GM18511 (cell line): ENCODE measurements around the gene PDE4B.

ENCODE experiments used
- ATAC-seq: cut with Tn5 transposase; IDR thresholded peaks from one replicate; pipeline ENCODE4 v1.9.1; 2021; ENCODE audit warnings: mild to moderate bottlenecking, moderate library complexity; ENCODE audit not compliant: unreplicated experiment

PDE4B gene

DNA sequence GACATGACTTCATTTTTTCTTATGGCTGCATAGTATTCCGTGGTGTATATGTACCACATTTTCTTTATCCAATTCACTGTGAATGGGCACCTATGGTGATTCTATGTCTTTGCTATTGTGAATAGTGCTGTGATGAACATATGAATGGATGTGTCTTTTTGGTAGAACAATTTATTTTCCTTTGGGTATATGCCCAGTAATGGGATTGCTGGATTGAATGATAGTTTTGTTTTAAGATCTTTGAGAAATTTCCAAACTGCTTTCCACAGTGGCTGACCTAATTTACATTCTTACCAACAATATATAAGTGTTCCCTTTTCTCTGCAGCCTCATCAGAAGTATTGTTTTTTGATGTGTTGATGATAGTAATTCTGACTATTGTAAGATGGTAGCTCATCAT is 379.6 kb downstream of the PDE4B start:
- ATAC-seq = no peak

DNA sequence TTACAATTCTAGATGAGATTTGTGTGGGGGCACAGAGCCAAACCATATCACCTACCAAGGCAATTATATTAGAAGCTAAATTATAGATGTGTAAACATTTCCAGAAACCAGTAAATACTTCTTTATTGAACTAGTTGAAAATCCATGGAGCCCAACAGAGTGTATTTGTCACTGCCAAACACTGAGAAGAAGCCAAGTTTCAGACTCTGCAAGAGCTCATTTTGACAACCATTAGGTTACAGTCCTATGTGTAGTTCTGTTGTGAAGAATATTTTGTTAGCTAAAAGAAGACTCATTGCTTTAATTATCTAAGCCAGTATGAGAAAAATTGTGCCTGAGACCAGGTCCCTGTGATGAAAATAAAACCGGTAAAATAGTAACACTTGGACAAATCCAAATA is 382.4 kb downstream of the PDE4B start:
- ATAC-seq = no peak

DNA sequence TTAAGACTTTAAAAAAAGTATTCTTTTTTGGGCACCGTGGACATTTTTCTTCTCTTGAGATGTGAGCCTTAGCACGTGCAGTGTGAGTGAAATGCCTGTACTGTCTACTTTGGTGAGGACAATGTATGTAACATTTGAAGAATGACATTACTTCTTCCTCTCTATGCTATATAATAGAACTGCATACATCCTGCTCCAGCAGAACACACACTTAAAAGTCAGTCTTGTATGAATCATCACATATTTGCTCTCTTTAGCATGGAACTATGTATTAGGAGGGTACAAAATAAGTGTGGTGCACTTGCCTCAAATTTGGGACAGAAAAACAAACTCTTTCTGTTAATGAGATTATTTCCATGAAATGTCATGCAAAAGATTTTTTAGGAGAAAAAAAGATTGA is 382.9 kb downstream of the PDE4B start:
- no peak for ATAC-seq

DNA sequence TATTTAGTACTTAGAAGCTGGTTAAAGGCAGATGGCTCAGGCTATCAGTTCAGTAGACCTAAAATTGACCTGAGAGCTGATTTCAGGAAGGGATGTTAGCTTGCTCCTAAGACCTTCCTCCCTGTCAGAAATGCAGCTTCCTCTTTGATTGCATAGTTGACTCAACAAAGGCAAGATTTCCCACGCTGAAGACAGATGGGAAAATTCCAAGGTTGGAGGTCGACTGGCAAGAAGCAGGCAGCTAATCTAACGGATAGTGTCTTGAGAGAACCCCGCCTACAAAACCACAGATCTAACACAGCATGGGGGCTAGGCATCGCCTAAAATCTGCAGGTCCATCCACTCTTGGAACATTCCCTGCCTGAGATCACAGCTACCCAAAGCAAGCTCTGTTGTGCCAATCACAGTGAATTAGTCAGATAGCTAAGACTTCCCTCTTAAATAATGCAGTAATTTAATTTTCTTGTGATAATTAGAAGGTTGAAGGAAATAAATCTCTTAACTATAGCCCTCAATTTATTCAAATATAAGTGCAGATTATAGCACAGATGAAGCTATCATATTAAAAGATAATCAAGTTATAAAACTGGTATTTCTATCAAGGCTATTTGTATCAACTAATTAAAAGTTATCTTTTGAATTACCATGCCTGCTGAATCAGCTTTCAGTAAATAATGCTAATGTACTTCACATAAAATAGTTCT is 383.5 kb downstream of the PDE4B start:
- no peak for ATAC-seq

DNA sequence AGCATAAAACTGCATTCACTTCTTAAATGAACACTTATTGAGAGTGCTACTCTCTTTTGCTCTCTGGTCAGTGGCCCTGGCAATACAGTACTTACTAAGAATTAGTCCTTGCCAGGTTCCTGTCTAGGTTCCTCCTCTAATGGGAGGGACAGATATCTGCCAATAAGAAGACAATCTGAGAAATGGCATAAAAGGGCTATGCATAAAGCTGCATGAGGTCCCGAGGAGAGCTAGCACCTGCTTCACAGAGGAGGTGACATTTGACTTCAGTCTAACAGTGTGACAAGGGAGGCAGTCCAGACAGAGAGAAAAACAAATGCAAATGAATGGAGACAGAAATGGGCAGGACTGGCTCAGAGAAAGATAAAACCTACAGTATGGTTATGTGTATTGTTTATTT is 384.1 kb downstream of the PDE4B start:
- ATAC-seq = no peak

DNA sequence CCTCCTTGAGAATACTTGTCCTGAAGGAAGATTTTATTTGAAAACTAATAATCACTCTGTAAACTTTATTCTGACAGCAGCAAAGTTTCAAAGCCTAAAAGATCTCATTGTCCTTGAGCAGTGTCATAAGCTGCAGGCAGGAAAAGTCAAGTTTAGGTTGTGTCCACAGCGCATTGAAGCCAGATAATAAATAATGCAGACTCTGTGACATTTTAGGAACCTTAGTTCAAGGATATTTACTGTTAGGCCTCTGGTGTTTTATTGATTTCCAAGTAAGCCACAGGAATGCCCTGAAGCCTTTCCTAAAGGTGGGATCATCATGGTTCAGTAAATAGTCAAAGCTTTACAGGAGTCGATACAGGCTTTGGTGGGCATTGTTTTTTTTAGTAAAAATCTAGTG is 384.8 kb downstream of the PDE4B start:
- no peak for ATAC-seq

DNA sequence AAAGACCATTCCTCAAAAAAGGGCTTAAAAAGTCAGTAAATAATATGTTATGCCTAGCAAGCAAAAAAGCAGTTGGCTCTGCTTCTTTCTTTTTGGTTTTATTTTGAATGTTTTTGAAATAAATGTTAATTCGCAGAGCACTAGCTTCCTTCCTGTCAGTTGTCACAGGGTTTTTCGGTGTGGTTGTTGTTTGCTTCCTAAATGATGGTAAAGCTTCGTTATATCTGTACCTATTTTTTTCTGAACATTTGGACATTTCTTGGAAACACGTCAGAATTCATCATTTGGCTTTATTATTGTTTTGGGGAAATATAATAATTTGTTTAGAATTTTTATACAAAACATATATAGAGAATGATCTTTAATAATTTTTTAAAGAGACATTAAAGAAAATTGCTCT is 389.3 kb downstream of the PDE4B start:
- no peak for ATAC-seq

DNA sequence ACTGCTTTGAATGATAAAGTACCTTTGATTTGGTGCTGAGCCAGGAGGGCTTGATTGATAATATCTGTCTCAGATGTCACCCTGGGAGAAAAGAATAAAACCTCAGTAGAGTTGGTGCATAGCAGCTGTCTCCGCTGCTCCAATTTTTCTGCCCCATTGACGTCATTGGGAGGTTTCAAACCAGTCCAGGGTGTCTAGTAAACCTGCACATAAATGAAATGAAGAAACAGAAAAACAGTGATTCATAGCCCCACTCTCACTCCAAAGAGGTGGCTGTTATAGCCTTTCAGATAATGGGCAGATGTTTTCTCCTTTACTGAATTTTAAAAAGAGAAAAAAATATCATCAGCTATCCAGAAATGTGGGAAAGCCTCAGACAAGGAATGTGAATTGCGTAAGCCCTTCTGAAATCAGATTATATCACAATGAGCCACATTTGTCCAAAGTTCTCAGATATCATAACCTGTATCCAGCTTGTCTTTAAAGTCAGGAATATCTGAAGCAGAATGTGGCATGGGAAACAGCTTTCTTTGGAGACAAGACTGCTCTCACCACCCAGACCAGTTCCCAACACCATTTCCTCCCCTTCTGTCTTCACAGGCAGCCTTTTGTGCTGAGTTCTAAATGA is 390.0 kb downstream of the PDE4B start:
- ATAC-seq = no peak

DNA sequence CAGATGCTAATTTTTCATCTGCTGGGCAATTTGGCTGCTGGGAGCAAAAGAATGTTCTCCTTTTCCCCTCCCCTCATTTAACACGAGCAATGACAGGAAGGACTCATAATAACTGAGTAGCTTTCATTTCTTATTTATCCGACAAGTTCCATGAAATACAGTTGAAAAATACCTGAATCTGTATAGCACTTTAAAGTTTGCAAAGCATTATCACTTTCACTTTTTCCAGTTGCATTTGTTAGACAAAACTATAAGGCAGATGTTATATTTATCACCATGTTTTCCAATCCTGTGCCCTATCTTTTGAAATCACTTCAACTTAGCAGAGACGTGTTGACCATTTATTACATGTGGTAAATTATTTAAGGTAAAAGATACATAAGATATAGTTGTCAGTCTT is 390.7 kb downstream of the PDE4B start:
- no peak for ATAC-seq

DNA sequence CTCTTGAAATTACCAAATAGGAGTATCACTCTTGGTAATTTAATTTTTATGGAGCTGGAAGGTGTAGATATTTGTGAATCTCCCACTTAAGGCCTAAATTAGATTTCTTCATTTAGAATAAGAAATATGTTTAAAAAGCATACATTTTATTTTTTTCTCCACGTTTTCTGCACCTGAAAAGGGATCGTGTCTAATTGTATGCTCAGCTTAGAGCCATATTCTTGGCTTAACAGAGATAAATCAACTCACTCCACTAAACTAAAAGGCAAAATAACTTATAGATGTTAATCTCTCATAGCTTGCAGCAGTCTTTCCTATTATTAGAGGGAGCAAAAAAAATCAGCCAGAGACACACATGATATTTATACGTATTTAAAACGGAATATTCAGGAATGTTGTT is 404.4 kb downstream of the PDE4B start:
- no peak for ATAC-seq

DNA sequence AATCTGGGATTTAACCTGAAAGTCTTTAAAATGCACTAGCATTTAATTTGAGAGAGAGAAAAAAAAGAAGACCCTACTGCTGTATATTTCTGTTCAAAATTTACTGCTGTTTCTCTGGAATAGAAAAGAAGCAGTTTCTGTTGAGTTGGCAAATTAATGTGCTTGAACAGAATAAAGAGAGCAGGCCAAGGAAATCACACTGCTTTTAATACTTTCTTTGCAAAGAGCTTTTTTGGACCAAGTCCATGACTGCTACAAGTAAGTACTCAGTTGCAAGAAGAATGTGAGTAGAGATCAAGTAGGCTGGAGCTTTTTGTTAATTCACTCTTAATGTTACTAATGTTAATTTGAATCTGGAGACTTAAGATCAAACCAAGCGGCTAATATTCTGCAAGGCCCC is 405.1 kb downstream of the PDE4B start:
- ATAC-seq = no peak

DNA sequence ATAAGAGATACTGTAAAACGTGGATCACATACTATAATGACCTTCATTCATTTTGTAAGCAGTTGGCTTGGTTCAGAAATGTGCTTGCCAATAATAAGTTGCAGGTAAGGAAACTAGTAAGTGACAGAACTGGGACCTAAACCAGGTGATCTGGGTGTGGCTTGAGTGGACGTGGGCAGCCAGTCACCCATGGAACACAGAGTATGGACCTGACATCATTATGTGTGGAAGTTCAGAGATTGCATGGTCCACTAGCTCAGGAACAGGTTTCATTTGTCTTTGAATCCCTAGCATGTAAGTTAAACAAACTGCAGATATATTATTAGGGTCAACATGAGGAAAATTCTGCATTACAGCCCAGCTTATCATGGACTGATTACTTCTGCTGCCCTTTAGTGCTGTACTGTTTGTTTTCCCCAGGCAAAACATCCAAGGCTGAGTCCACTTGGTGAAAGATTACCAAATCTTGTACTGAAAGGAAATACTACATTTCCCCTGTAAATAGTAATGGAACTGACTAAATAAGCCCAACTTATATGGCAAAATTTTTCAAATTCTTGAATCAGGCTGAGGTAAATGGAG is 414.0 kb downstream of the PDE4B start:
- ATAC-seq = no peak

DNA sequence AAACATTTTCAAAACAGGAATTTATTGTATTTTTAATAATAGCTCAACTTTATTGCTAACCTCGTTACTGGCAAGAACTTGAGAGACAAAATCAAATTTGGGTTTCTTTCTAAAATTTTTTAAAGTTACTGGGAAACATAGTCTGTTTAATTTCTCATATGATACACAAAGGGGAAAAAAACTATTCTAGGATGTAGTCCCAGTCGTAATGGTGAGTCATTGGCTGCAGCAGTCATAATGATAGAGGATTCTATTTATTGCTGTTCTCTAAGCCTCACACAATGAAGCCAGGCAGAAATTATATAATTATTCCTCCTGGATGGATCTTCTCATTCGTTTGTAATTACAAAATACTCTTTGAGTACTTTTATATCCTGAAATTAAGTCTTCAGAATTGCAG is 414.8 kb downstream of the PDE4B start:
- no peak for ATAC-seq

DNA sequence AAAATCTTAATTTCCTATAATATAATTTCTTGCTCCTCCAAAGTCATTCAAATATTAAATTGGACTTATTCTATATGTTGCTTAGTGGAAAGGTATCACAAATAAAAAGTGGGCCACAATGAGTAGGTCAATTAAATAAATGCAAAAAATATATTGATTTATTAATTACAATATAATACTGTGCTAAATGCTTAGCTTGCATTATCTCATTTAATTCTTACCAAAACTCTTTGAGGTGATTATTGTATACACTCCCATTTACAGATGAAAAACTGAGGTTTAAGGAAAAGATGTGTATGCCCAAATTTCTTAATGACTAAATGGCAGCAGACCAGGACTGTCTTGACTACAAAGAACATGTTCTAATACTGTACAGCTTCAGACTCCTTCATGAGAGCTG is 415.9 kb downstream of the PDE4B start:
- ATAC-seq = no peak

DNA sequence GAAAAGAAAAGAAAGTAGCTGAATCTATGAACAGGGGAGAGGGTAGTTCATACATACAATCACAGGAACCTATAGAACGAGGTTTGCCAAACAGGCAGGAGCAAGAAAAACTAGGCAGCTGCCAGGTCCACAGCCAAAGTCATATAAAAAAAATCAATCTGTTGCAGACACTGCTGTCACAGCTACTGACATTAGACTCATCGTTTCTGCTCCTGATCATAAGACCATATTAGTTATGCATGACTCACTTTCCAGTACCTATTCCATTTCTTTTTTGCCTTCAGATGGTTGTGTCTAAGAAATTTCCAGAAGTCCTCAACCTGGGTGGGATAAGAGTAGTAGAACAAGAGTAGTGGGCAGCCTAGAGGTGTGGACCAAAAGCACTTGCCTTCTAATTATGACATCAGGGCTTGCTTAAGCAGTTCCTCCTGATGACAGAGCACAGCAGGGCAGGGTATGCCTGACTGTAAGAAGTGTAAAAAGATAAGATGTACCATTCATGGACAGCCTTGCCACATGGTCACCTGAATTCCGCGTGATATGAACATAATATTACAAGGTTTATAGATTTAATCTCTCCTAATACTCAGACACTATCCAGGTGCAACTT is 418.0 kb downstream of the PDE4B start:
- ATAC-seq = no peak

DNA sequence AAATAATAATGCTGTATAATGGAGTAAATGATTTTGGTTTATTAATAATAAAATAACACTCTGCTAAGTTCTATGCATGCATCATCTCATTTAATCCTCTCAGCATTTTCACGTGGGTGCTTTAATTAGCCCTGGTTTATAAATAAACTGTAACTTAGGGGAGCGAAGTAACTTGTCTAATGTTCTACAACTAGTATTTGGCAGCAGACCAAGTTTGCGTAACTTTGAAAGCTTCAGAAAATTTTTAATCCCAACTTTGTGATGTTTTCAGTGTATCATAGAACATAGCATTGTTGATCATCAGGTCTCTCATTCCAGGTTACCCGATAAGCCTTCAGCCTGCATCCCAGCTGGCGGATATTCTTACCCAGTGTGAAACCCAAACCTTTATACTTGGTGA is 418.8 kb downstream of the PDE4B start:
- no peak for ATAC-seq

DNA sequence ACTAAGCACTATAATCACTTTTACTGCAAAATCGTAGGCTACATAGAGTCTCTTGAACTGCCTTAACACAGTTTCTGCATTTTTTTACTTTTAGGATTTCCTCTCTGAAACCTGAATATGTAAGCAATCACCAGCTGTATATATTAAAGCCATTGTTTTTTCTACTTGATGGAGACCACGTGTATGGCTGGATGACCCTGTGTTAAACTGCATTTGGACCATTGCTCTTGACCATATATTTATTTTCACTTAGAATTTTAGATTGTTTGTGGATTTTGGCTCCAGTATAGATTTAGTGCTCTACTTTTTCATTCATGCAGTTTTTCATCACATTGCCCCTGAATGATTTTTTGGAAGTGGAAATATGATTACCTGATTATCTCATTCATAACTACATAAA is 420.8 kb downstream of the PDE4B start:
- no peak for ATAC-seq

DNA sequence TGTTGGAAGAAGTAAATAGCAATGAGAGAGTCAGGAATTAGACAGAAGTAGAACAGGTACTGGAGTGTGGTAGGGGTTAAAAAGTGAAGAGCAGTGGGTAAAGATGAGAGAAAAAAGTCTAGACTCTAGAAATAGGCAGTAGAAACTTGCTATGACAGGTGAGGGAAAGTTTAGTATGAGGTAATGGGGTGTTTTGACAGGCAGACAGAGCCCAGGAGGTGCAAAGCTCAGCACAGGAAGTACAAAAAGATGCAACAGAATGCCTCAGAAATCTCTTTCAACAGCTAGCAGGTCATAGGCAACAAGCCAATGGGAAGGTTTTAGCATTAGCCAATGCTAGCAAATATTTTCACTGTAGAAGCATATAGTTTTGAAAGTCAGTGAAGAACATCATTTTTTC is 422.2 kb downstream of the PDE4B start:
- ATAC-seq = peak; percentile 78

DNA sequence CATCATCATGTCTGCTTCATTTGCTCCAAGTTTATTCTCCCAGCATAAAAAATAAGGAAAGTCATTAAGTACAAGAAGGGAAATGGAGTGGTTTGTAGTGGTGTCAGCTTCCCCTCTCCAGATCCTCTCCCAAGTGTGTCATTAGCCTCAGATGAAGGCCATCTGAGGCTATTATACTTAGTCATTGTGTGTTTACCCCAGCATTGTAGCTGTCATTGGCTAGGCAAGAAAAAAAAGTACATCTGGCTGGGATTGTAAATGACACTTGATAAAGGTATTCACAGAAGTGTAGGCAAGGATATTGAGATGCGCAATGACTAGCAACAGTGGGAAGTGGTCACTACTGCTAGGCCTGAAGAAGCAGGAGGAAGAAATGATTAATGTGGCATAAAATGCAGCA is 424.3 kb downstream of the PDE4B start:
- no peak for ATAC-seq

DNA sequence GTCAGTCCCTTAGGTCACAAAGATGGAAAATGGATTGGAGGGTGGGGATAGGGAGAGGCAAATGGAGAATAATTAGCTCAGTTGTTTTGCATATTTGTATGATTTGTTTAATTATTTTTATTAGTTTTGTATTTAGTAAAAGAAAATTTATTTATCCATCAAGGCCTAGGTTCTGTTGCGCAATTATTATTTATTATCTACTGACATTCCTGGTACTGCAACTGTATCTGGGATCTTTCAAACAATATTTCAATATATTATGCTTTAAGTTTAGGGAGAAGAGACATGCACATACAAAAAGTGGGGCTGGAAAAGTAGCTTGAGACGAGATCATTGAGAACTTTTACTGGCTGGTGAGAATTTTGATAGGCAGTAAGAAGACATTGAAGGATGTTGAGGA is 424.9 kb downstream of the PDE4B start:
- ATAC-seq = no peak

DNA sequence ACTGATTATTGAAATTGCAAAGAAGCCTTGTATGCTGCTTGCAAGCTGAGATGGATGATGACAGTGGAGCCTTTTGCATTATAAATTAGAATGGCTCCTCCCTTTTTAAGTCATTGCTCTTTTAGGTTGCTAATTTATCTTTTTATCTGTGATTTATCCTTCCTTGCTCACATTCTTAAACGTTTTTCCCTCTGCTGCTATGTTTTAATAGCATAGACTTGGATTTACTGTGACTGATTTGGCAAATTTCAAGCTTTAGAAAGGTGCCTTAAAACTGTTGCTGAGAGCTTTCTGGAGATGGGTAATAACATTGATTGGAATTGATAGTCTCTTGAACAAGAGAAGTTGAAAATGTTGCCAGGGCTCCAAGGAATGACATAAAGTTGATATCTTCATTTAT is 427.8 kb downstream of the PDE4B start:
- no peak for ATAC-seq

DNA sequence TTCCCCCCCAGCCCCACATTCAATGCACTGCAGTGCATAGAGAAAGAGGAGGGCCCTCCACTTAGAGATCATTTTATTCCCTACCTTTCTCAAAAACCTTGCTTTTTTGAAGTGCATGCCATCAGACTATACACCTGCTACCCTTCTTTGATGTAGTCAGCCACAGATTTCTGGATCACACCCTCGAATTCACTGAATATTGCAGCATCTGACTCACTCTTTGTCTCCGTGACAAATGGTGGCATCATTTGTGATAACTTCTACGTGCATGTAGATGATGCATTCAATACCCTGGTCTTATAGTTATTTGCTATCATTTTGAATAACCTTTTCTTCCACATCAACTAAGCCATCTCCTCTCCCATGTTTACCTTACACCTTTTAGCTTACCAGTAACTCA is 431.0 kb downstream of the PDE4B start:
- ATAC-seq = no peak
